ENCODE measurements around the gene MST1.
"Not testable (repeated sequence)": the region's sequence is repeated elsewhere in the genome, so short reads cannot be mapped to it uniquely, and the experiment has no call there.

Gene MST1

DNA sequence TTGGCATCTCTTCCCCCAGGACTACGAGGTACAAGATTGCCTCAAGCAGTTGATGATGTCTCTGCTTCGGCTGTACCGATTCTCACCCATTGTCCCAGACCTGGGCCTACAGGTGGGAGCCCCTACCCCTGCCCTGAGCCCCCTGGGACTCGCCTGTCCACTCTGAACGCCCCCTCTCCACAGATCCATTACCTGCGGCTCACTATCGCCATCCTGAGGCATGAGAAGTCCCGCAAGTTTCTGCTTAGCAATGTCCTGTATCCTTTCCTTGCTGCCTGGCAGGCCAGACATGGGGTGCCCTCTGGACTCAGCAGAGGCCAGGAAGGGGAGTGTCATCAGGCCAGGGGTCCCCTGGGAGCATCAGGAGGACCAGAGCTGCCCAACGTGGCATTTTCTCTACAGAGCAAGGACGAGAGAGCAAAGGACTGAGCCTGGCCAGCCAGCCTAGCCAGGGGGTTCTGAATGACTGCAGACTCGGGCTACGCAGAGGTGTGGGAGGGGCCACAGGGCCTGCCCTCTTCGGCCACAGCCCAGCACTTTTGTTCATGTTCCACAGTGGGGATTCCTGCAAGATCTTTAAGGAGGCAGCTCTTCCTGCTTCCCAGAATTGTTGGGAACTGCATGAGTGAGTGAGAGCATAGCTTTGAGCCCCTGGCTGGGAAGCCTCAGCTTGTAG lies 11.3 kb upstream of the MST1 start:
- no peak for DNase-seq

DNA sequence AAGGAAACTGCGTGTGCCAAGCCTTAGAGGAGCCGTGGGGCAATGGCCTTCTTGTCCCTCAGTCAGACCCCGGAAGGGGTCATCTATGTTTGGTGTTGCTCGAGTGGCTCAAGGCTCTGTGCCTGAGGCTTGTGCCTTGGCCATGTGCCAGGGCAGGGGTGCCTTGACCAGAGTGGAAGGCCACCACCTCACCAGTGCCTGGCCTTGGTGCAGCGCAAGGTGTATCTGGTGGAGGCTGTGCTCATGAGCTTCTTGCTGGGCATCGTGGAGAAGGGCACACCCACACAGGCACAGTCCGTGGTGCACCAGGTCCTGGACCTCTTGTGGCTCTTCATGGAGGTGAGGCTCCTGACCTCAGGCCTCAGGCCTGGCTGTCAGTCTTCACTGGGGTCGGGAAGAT lies 10.7 kb upstream of the MST1 start:
- no peak for DNase-seq

DNA sequence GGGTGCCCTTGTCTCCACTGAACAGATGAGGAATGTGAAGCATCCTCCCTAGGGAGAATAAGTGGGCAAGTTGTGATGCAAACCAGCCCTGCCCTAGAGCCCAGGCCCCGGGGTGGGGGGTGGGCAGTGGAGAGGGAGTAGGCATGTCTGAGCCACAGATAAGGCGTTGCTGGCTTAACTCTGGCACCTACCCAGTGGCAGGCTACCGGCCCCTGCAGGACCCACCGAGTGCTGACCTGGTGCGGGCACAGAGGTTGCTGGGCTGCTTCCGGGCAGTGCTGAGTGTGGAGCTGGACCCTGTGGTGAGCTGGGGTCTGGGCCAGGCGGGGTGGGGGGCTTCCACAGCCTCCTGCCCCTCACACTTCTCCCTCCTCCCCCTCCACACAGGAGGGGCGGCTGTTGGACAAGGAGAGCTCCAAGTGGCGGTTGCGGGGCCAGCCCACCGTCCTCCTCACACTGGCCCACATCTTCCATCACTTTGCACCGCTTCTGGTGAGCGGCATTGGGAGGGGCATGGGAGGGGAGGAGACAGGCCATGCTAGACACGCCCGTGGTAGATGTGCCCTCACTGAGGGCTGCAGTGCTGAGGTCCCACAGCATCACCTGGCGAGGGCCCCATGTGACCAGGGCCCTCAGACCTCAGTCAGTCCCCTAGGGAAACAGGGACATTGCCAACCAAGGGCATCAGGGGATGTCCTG lies 10.2 kb upstream of the MST1 start:
- no peak for DNase-seq

DNA sequence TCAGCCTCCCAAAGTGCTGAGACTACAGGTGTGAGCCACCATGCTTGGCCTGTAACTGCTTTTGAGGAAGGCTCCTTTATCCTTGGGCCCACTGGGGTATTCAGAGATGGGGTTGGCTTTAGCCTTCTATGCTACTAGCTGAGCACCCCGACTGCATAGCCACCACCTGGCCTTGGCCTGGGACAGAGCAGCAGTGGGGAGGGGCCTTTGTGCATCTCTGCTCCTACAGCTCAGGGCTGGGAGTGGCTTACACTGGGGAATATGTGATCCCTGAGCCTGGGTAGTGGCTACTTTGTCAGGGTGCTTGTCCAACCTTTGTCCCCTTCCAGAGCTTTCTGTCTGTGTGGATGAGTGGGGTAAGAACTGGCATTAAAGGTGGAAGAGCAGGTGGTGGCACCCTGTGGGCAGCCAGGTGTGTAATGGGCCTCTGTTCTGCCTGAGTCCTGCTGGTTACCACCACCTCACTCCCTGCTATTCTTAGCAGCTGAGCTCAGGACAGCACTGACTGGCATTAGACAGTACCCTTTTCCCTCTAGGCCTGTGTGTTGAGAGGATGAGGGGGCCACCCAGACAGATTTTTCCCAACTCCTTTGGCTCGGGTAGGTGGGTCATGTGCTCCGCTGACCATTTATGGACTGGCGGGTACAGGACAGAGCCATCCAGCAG lies 6.2 kb upstream of the MST1 start:
- DNase-seq = not testable (repeated sequence)

DNA sequence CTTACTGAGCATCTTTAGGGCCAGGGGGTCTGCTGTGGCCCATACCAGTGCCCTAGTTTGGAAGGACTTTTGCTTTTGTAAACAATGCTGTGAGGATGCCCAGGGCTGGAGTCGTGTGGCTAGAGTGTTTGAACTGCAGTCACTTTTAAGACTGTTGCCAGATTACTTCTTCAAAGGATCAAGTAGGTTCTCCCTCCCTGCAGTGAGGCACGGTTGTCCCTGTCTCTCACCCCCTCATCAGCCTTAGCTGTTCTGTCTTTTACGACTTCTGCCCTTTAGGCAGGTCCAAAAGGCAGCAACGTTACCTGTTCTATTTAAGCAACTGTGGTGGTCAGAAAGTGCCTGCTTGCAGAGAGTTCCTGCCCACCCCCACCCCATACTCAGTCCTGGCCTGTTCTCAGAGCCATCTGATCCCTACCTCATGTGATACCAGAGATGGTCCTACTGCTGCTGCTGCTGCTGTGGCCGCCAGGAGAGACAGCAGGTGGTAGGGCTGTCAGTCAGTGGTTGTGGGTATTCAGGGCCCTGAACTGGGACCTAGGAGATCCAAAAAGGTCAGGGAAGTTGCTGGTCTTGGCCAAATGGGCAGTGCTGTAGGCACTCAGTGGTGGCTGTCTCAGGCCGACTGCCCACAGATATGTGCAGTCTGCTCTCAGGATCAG lies 5.3 kb upstream of the MST1 start:
- DNase-seq = not testable (repeated sequence)

DNA sequence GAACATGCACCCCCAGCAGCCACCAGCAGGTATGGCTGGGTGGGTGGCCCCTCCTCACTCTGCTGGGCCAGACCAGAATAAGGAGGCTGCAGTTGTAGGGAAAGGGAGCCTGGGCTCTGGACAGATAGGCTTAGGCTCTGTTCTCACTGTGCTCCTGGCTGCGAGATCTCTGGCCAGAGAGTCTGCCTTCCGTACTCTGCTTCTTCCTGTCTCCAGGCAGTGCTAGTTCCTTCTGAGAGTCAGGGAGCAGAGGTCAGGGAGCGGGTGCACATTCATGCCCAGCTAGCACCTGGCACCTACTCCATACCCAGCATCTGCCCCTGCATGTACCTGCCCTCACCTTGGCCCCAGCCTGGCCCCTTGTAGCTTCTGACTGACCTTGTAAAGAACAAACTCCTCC lies 2.2 kb upstream of the MST1 start:
- DNase-seq = not testable (repeated sequence)

DNA sequence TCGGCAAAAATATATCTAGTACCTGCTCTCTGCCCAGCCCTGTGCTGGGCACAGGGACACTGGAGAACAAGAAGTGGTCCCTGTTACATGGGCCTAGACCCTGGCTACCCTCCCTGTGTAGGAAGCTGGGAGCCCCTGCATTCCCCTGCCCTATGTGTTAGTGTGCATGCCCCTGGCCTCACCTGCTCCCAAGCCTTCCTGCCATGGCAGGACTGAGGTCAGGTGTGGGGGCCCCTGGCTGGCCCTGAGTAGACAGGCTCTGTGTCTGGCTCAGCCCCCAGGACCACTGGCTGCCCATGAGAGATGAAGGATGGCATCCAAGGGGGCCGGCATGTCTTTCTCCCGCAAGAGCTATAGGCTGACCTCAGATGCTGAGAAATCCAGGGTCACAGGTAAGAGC lies 1.6 kb upstream of the MST1 start:
- not testable (repeated sequence) for DNase-seq

DNA sequence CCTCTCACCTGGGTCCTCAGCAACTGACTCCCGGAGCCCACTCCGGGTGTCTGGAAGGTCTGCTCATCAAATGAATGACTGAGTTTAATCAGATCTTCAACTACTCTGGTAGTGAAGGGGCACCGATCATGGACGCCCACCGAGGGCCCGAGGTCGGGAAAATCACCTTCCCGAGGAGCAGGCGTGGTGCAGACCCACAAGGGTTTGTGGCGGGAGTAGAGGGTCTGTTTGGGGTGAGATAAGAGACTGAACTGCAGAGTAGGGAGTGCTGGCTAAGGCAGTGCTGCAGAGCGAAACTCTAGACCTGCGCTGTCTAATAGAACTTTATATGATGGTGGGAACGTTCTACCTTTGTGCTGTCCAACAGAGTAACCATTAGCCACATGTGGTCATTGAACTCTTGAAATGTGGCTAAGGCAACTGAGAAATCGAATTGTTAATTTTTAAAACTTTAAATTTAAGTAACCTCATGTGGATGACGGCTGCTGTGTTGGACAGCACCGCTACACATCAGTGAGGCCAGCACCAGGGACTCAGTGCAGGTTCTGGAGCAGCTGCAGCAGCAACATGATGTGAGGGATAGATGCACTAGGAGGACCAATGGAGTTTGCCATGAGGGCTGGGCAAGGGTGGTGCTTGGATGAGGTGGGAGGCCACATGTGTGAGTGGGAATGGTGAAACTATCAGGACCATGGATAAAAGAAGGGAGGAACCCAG lies 792 bp upstream of the MST1 start:
- DNase-seq = not testable (repeated sequence)

DNA sequence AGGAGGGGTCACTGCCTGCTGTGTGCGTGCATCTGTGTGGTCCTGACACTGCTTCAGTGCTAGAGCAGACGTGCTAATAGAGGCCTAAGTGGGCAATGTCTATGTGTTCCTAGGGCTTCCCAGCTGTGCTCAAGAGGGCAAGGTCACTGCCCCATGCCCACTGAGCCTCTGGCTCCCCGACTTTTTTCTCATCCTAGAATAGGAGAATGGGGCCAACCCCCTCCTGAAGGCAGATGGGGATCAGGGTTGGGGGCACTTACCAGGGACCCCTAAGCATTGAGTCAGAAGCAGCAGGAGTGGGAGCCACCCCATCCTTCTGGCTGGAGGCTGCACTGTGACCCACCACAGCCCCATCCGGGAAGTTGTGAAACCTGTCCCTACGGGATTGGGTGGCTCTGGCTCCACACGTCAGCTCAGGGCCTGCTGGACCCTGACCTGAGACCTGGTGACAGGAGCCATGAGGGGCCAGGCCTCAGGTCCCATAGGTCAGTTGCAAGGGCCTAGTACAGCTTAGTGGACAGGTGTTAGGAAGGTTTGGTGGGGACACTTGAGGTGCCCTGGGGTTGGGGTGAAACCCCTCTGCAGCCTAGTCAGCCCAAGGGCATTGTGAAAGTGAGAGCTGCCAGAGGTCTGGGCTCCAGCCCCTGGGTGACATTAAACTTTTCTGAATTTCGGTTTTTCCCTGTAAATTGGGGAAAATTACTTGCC lies 782 bp downstream of the MST1 start:
- DNase-seq = not testable (repeated sequence)

DNA sequence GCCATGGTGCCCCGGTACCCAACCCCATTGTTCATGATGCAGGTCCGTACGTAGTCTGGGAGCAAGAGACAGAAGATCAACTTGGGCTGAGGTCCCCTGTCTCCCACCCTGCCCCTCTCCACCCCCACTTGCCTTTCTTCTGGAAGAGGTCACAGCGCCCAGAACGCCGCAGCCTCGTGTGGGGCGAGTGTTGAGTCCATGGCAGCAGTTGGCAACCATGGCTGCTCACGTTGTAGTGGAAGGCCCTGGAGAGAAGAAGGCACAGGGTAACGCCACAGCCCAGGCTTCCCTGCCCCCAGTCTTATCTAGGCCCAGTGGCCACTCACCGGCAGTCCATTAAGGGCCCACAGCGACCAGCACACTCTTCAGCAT lies 1.9 kb downstream of the MST1 start:
- DNase-seq = not testable (repeated sequence)

DNA sequence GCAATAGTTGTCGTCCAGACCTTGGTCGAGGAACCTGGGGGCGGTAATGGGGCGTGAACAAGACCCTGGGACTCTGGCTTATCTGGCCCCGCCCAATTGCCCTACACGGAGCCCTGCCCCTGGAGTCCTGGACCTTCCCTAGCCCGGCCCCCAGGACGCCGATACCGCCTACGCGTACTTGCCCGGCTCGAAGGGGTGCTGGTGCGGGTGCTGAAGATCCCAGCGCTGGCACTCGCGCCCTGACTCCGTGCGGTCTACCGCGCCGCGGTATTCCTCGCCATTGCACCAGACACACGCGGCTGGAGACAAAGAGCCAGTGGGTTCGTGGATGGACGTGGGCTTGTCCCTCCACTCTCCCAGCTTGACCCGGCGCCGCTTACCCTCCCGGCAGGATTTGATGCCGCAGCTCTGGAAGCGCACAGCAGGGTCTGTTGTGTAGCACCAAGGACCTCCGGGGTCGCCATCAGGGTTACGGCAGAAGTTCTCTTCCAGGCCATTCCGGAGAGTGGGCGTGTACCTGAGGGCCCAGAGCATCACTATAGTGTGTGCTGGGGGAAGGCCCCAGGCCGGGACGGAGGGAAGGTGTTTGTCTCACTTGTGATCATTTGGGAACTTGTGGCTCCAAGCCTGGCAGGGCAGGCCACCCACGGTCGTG lies 2.4 kb downstream of the MST1 start:
- DNase-seq = not testable (repeated sequence)

DNA sequence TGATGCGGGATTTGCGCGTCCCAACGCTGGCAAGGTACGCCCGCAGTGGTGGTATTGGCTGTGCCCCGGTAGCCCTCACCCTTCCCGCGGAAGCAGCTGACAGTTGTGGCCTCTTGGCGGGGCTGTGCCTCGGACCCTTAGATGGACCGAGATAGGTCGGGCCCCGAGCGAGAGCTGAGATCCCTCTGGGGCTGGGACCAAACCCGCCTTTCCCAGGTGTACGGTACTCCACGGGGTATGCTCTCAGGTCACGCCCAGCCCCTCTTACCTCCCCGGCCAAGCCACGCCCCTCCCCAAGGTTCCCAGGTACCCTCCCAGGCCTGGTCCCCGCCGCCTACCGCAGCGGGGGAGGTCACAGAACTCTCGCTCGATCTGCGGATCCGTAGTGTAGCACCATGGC lies 2.9 kb downstream of the MST1 start:
- DNase-seq = not testable (repeated sequence)

DNA sequence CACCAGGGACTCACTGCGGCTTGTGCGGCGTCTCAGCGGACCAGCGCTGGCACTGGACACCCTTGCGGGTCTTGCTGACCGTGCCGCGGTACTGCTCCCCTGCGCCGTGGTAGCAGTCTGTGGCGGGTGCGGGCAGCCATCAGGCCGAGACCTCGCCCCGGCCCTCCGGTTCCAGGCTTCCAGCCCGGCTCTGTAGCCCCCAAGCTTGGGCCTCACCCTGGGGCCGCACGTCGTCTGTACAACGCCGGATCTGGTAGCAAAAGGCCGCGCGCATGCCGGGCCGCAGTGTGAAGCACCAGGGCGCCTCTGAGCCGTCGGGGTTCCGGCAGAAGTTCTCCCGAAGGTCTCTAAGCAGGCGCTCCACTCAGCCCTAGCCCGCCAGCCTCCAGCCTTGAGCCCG lies 3.4 kb downstream of the MST1 start:
- DNase-seq = not testable (repeated sequence)

DNA sequence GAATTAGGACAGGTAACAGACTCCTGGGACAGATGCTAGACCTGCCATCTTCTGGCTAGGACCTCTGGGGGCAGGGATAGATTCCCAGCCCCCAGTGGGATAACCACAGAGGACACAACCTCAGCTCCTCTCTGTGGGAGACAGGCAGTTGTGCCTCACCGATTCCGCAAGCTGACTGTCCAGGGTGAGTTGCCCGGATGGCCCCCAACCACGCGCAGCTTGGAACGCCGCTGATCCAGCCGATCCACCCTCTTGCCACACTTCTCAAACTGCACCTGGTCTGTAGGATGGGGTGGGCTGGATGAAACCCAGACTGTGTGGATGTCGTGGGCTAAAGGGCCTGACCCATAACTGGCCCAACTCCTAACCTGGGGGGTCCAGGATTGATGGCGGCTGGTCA lies 4.2 kb downstream of the MST1 start:
- DNase-seq = not testable (repeated sequence)

DNA sequence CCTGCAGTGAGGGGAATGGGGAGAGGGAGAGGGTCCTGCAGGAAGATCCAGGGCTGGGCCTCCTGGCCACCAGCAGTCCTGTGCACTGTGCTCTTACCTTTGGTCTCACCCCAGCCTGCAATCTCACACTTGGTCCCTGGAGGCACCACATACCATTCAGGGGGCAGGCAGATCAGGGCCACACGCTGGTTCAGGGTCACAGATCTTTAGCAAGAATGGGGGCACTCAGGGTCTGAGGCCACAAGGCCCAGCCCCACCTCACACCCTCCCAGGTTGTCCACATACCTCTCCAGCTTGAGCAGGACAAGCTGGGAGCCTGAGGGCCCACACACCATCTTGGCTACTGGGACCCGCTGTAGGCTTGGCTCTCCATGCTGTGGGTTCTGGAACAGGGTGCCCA lies 4.8 kb downstream of the MST1 start:
- not testable (repeated sequence) for DNase-seq

DNA sequence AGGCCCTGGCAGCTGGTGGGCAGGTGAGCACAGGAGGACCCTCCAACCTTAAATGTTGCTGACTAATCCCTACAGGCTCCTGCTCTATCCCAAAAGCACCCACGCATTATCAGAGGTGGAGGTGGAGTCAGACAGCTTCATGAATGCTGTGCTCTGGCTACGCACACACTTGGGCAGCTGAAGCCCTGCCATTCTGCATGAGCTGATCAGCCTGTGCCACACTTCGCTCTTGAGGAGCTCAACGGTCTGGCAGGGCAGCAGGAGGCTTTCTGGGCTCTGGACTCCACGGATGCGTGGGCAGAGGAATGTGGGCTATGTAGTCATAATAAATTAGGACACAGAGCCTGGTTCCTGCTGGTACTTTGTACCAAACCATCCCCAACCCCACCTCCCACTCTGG lies 6.1 kb downstream of the MST1 start:
- no peak for DNase-seq

DNA sequence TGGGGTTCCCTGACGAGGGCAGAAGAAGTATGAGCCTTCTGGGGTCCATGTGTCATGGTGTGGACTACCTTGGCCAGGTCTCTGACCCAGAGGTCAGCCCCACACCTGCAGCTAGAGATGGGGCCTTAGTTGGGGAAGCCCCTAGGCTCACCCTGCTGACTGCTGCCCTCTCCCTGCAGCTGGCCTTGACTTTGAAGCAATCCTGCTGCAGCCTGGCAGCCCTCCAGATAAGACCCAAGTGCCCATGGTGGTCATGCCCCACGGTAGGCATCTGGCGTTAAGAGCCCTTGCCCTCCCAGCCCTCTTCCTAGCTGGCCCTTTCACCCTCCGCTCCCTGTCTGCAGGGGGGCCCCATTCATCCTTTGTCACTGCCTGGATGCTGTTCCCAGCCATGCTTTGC lies 7.7 kb downstream of the MST1 start:
- DNase-seq = no peak

DNA sequence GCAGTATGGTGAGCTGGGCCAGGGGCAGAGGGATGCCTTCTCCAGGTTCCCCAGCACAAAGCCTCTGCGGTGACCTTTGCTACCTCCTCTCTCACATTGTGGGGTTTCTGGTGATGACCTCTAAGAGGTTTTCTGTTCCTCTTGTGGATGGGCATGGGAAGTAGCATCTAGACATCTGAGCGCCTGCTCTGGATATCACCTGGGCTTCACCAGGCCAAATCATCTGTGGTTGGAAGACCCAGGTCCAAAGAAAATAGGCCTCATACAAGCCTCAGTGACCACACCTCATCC lies 8.1 kb downstream of the MST1 start:
- DNase-seq = no peak

DNA sequence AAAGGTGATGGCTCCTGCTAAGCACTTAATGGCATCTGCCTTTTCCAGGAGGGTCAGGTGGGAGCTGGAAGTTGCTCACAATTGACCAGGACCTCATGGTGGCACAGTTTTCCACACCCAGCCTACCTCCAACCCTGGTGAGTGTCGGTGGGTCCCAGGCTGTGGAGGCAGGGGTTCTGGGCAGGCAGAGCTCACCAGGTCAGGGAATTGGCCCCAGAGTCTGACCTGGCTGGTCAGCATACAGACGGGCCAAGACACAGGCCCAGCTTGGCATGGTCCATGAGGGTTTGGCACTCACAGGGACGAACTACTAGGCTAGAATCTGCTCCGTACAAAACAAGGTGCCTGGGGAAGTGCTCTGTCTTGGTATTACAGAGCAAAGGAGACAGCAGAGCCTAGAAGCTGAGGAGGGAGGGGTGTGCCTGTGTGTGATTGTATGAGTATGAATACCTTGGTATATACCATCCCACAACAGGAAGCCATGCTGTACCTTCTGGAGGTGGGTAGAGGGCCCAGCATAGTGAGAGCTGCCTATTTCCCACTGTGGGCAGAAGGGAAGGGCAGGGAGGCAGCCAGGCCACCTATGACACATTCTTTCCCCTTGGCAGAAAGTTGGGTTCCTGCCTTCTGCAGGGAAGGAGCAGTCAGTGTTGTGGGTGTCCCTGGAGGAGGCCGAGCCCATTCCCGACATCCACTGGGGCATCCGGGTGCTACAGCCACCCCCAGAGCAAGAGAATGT lies 8.6 kb downstream of the MST1 start:
- DNase-seq = no peak

DNA sequence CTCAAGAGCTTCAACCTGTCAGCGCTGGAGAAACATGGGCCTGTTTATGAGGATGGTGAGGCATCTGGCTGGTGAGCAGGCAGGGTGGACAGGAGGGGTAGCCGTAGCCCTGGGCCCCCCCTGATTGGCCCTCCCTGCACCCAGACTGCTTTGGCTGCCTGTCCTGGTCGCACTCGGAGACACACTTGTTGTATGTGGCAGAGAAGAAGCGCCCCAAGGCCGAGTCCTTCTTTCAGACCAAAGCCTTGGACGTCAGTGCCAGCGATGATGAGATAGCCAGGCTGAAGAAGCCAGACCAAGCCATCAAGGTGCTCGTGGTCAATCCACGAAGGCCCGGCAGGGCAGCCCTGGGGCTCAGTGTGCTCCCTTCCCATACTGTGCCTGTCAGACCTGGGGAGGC lies 13.4 kb downstream of the MST1 start:
- no peak for DNase-seq

DNA sequence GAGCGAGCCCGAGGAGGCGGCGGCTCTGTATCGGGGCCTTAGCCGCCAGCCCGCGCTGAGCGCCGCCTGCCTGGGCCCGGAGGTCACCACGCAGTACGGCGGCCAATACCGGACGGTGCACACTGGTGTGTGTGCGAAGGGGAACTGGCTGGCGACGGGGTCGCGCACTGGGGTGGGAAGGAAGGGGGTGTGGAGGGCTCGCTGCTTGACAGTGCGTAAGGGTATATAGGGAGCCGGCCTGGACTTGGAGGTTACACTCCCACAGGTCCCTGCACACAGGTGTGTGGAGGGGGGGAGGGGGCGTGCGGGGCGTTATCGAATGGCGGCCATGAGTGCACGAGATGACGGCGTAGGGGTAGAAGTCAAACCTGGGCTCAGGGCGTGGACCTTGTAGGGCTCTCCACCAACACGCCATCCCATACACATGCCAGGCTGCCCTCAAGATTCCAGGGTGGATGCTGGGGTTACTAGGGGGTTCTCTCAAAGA lies 14.7 kb downstream of the MST1 start:
- DNase-seq = no peak

Data from NCI-H1436 (cell line).